K562 (cell line): ENCODE data around the gene SUCNR1. TPM values are rescaled to one million over a fixed set of nuclear protein-coding genes. Genes with fewer than 3 reads are reported as not detected.

Source experiments
- ARID1B ChIP-seq: fragments of 450-650 bp; IDR thresholded peaks from 2 replicates; pipeline ENCODE4 v1.6.1; 2016; ENCODE audit warnings: antibody characterized with exemption, mild to moderate bottlenecking, inconsistent platforms
- COPS2 ChIP-seq: fragments of 450-650 bp; conservative IDR thresholded peaks from 2 replicates; pipeline ENCODE4 v1.6.1; 2016; ENCODE audit warnings: mild to moderate bottlenecking, moderate library complexity
- DNMT1 ChIP-seq: fragments of 450-650 bp; IDR thresholded peaks from 2 replicates; pipeline ENCODE4 v1.6.1; 2016; ENCODE audit warnings: antibody characterized with exemption, mild to moderate bottlenecking
- ELF1 ChIP-seq: fragments of 200-800 bp; sonication (Bioruptor generic); IDR thresholded peaks from 2 replicates; pipeline ENCODE4 v1.6.1; 2016; ENCODE audit warnings: missing genetic modification characterization, missing compliant biosample characterization
- EZH2 ChIP-seq: IDR thresholded peaks from 2 replicates; pipeline ENCODE4 v1.6.1; 2012; ENCODE audit warnings: low read depth, mild to moderate bottlenecking, inconsistent platforms, low read length, borderline replicate concordance
- FOSL1 ChIP-seq: fragments of 200-800 bp; sonication (Bioruptor generic); conservative IDR thresholded peaks from 2 replicates; pipeline ENCODE4 v1.6.1; 2016; ENCODE audit warnings: missing genetic modification characterization, missing compliant biosample characterization
- FOXK2 ChIP-seq, 2 experiments: fragments of 450-650 bp; IDR thresholded peaks in 1 of 2; conservative IDR thresholded peaks in 1 of 2; 2 replicates each; pipeline ENCODE4 v1.6.1; 2016; ENCODE audit warnings: low read depth in 2 of 2, mild to moderate bottlenecking in 1 of 2
- FOXM1 ChIP-seq, 2 experiments: fragments of 450-650 bp in 1 of 2; sonication (generic) in 1 of 2; formaldehyde crosslinking in 1 of 2; IDR thresholded peaks; 2 replicates each; pipeline versions ENCODE4 v1.6.1 to v1.9.0; 2017 to 2022; ENCODE audit warnings: low read depth in 2 of 2, mild to moderate bottlenecking in 2 of 2, missing genetic modification reagents in 1 of 2, moderate library complexity in 1 of 2
- HMGN3 ChIP-seq: IDR thresholded peaks from 2 replicates; pipeline ENCODE4 v1.6.1; 2011; ENCODE audit warnings: borderline replicate concordance, low read depth, mild to moderate bottlenecking, mixed read lengths, low read length; ENCODE audit not compliant: insufficient read length; ENCODE audit errors: extremely low read depth
- JUNB ChIP-seq: fragments of 450-650 bp; formaldehyde crosslinking; conservative IDR thresholded peaks from 2 replicates; pipeline ENCODE4 v1.4.0; 2020; ENCODE audit warnings: mild to moderate bottlenecking
- MEIS2 ChIP-seq: fragments of 450-650 bp; IDR thresholded peaks from 2 replicates; pipeline ENCODE4 v1.6.1; 2014; ENCODE audit warnings: mild to moderate bottlenecking; ENCODE audit not compliant: partially characterized antibody
- PHB ChIP-seq: fragments of 250-450 bp; sonication (Bioruptor Pico); IDR thresholded peaks from 2 replicates; pipeline ENCODE4 v1.5.0; 2021
- SAFB2 ChIP-seq: fragments of 200-400 bp; formaldehyde crosslinking; IDR thresholded peaks from 2 replicates; pipeline ENCODE4 v1.6.1; 2018; ENCODE audit warnings: borderline replicate concordance, low read length, low read depth, moderate library complexity; ENCODE audit not compliant: severe bottlenecking
- SRSF7 ChIP-seq: fragments of 200-400 bp; formaldehyde crosslinking; optimal IDR thresholded peaks from 2 replicates; pipeline ENCODE3; 2017; ENCODE audit warnings: mild to moderate bottlenecking, low read depth, low read length
- XRCC4 ChIP-seq: IDR thresholded peaks from one replicate; pipeline ENCODE4 v1.6.1; 2011; ENCODE audit not compliant: insufficient read depth, insufficient read length; ENCODE audit errors: extremely low read depth
- ZNF384 ChIP-seq: IDR thresholded peaks from 2 replicates; pipeline ENCODE4 v1.6.1; 2012; ENCODE audit warnings: low read depth, low read length, improper control_type of control experiment
- polyA plus RNA-seq, 8 experiments: library from polyadenylated mRNA; depleted of rRNA in 4 of 8; stranded (reverse) in 5 of 8; unstranded in 3 of 8; fragments of >200 nt; fragmentation: Nextera tagmentation in 2 of 8; fragmentation: Illumina TruSeq in 1 of 8; extraction: Ambion mirVana in 2 of 8; extraction: Trizol in 1 of 8; gene quantifications; 2 replicates each; pipeline versions ENCODE4 v1.2.1 to v1.2.3, GENCODE V29; 2011 to 2014; ENCODE audit warnings: inconsistent platforms in 1 of 8, missing spikeins in 1 of 8
- total RNA-seq, 7 experiments: library from RNA; depleted of rRNA in 6 of 7; stranded (reverse); fragments of >200 nt in 6 of 7; fragmentation: Illumina TruSeq in 2 of 7; extraction: Trizol in 2 of 7; gene quantifications; 2 replicates each; pipeline versions ENCODE4 v1.2.1 to v1.2.3, GENCODE V29; 2011 to 2021; ENCODE audit warnings: low replicate concordance in 1 of 7
- TF ChIP-seq, protein P1 (sequence below): fragments of 250-450 bp; sonication (Bioruptor Pico); IDR thresholded peaks from 2 replicates; pipeline ENCODE4 v1.4.0; 2020; ENCODE audit warnings: mild to moderate bottlenecking, moderate library complexity, borderline replicate concordance
- TF ChIP-seq, protein P2 (sequence below): fragments of 250-450 bp; sonication (Bioruptor Pico); IDR thresholded peaks from 2 replicates; pipeline ENCODE4 v1.6.1; 2021; ENCODE audit warnings: mild to moderate bottlenecking
- TF ChIP-seq, protein P3 (sequence below): fragments of 450-650 bp; IDR thresholded peaks from 2 replicates; pipeline ENCODE4 v1.6.1; 2016; ENCODE audit warnings: mild to moderate bottlenecking
- TF ChIP-seq, protein P4 (sequence below): fragments of 250-450 bp; sonication (Bioruptor Pico); IDR thresholded peaks from 2 replicates; pipeline ENCODE4 v1.8.0; 2021; ENCODE audit warnings: mild to moderate bottlenecking, moderate library complexity

The SUCNR1 gene
- total and polyA plus RNA-seq, 9 of the 15 experiments (the other 6 are each of a cell fraction or from before 2014, with no cell fraction given): 0.04 to 0.54 (median 0.13) TPM

DNA sequence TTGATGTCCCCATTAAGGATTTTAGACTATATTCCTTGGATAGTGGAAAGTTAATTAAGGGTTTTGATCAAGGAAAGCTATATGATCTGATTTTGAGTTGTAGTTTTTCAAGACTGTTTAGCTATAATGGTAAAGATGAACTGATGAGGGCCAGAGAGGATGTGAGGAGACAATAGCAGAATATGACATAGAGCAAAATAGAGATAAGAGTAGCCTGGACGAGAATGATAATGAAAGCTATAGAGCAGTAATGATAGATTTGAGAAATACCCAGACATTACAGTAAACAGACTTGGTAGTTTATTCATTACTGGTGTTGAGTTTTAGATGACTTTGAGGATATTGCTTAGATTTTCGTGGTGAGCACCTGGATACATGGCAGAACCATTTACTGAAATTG is 3.8 kb downstream of the SUCNR1 start (continued):
- TF ChIP-seq FOXK2 (conservative IDR thresholded peaks at IDR 0.05 in 1 of 2, IDR thresholded peaks at IDR 0.05 in 1 of 2; ENCODE audit: low read depth in 2 of 2): 0 out of 4 replicates have a peak, but pooled peaks of 1 of the 2 experiments have one; percentile 22
- TF ChIP-seq ELF1 (tag): no peak
- TF ChIP-seq DNMT1: no peak
- no peak for TF ChIP-seq SAFB2
- TF ChIP-seq, protein P1, sequence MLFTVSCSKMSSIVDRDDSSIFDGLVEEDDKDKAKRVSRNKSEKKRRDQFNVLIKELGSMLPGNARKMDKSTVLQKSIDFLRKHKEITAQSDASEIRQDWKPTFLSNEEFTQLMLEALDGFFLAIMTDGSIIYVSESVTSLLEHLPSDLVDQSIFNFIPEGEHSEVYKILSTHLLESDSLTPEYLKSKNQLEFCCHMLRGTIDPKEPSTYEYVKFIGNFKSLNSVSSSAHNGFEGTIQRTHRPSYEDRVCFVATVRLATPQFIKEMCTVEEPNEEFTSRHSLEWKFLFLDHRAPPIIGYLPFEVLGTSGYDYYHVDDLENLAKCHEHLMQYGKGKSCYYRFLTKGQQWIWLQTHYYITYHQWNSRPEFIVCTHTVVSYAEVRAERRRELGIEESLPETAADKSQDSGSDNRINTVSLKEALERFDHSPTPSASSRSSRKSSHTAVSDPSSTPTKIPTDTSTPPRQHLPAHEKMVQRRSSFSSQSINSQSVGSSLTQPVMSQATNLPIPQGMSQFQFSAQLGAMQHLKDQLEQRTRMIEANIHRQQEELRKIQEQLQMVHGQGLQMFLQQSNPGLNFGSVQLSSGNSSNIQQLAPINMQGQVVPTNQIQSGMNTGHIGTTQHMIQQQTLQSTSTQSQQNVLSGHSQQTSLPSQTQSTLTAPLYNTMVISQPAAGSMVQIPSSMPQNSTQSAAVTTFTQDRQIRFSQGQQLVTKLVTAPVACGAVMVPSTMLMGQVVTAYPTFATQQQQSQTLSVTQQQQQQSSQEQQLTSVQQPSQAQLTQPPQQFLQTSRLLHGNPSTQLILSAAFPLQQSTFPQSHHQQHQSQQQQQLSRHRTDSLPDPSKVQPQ (CRISPR knock-in tag): no peak
- no peak for TF ChIP-seq JUNB (CRISPR knock-in tag)
- TF ChIP-seq, protein P2, sequence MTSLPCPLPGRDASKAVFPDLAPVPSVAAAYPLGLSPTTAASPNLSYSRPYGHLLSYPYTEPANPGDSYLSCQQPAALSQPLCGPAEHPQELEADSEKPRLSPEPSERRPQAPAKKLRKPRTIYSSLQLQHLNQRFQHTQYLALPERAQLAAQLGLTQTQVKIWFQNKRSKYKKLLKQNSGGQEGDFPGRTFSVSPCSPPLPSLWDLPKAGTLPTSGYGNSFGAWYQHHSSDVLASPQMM (CRISPR knock-in tag): no peak
- TF ChIP-seq, protein P3, sequence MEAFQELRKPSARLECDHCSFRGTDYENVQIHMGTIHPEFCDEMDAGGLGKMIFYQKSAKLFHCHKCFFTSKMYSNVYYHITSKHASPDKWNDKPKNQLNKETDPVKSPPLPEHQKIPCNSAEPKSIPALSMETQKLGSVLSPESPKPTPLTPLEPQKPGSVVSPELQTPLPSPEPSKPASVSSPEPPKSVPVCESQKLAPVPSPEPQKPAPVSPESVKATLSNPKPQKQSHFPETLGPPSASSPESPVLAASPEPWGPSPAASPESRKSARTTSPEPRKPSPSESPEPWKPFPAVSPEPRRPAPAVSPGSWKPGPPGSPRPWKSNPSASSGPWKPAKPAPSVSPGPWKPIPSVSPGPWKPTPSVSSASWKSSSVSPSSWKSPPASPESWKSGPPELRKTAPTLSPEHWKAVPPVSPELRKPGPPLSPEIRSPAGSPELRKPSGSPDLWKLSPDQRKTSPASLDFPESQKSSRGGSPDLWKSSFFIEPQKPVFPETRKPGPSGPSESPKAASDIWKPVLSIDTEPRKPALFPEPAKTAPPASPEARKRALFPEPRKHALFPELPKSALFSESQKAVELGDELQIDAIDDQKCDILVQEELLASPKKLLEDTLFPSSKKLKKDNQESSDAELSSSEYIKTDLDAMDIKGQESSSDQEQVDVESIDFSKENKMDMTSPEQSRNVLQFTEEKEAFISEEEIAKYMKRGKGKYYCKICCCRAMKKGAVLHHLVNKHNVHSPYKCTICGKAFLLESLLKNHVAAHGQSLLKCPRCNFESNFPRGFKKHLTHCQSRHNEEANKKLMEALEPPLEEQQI: peak; percentile 43; the same call in 1 of the 2 replicates
- no peak for TF ChIP-seq ZNF384
- TF ChIP-seq FOXM1 (IDR thresholded peaks at IDR 0.05; ENCODE audit: low read depth): peak; percentile 51; the same call in 1 of the 2 replicates
- TF ChIP-seq FOXM1 (CRISPR knock-in tag; IDR thresholded peaks at IDR 0.05; ENCODE audit: low read depth): no peak
- TF ChIP-seq COPS2: no peak
- TF ChIP-seq, protein P4, sequence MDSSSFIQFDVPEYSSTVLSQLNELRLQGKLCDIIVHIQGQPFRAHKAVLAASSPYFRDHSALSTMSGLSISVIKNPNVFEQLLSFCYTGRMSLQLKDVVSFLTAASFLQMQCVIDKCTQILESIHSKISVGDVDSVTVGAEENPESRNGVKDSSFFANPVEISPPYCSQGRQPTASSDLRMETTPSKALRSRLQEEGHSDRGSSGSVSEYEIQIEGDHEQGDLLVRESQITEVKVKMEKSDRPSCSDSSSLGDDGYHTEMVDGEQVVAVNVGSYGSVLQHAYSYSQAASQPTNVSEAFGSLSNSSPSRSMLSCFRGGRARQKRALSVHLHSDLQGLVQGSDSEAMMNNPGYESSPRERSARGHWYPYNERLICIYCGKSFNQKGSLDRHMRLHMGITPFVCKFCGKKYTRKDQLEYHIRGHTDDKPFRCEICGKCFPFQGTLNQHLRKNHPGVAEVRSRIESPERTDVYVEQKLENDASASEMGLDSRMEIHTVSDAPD (CRISPR knock-in tag): no peak
- TF ChIP-seq FOSL1 (tag): 0 out of 2 replicates have a peak, but pooled peaks have one; percentile 24
- no peak for TF ChIP-seq PHB (CRISPR knock-in tag)
- TF ChIP-seq HMGN3: no peak
- peak; percentile 87 for TF ChIP-seq MEIS2
- no peak for TF ChIP-seq SRSF7
- TF ChIP-seq ARID1B: peak; percentile 94
- no peak for TF ChIP-seq EZH2
- no peak for TF ChIP-seq XRCC4
